ENCODE results near the gene DCAF5.

DNA sequence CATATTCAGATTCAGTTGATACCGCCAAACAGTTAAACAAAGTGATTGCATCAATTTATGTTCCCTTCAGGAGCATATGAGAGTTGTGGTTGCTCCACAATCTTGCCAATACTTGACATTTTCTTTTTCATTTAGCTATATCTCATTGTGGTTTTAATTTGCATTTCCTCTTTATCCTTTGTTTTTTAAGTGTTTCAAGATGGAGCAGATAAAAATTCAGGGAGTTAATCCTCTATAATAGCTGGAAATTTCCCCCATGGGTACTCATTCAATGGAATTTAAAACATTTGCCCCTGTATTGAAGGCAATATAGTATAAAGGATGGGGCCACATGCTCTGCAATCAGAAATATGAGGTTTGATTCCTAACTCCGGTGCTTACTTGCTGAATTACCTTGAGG lies 37.3 kb upstream of the DCAF5 start:
- TF ChIP-seq CTCF (IDR thresholded peaks at IDR 0.05) (no peak), POLR2A (IDR thresholded peaks at IDR 0.05) (no peak), POLR2AphosphoS5 (IDR thresholded peaks at IDR 0.05) (no peak)
